Keratinocyte (primary cell): ENCODE results near the gene FAM169A.

Source experiments
- CTCF ChIP-seq, 3 experiments: IDR thresholded peaks in 1 of 3; conservative IDR thresholded peaks in 1 of 3; optimal IDR thresholded peaks in 1 of 3; 2 replicates in 2 of 3; 3 replicates in 1 of 3; pipeline versions ENCODE3 to v1.5.1; 2011; ENCODE audit warnings: low read length in 3 of 3, mild to moderate bottlenecking in 3 of 3, moderate library complexity in 2 of 3, control low read depth in 1 of 3, inconsistent platforms in 1 of 3; ENCODE audit not compliant: insufficient read depth in 2 of 3; ENCODE audit errors: extremely low read depth in 1 of 3
- EZH2 ChIP-seq: IDR thresholded peaks from one replicate; pipeline ENCODE4 v1.6.1; 2012; ENCODE audit warnings: inconsistent platforms, mild to moderate bottlenecking, low read length, moderate library complexity

GRCh38 chr5:74839229-74839628 lies 27.0 kb downstream of the FAM169A start:
- no peak for TF ChIP-seq CTCF (optimal IDR thresholded peaks at IDR 0.05 in 1 of 3, IDR thresholded peaks at IDR 0.05 in 1 of 3, conservative IDR thresholded peaks at IDR 0.05 in 1 of 3; ENCODE audit: extremely low read depth in 1 of 3, insufficient read depth in 2 of 3, low read length in 3 of 3)
- TF ChIP-seq EZH2: no peak
